A549 (cell line): ENCODE measurements around the gene WIZ.

Experiments
- BHLHE40 ChIP-seq: IDR thresholded peaks from 2 replicates; pipeline ENCODE4 v1.6.1; 2012; ENCODE audit warnings: low read depth, low read length, inconsistent platforms
- EHMT2 ChIP-seq: fragments of 200-600 bp; sonication (generic); IDR thresholded peaks from 2 replicates; pipeline ENCODE4 v1.6.1; 2016; ENCODE audit warnings: antibody characterized with exemption, low read depth, mild to moderate bottlenecking, moderate library complexity
- ESRRA ChIP-seq: fragments of 150-350 bp; IDR thresholded peaks from 2 replicates; pipeline ENCODE4 v1.6.1; 2014; ENCODE audit warnings: mild to moderate bottlenecking, low read length, borderline replicate concordance
- HDAC2 ChIP-seq: fragments of 200-600 bp; sonication (generic); IDR thresholded peaks from 2 replicates; pipeline ENCODE4 v1.6.1; 2016
- PHF8 ChIP-seq: fragments of 200-600 bp; sonication (generic); IDR thresholded peaks from 2 replicates; pipeline ENCODE4 v1.6.1; 2016; ENCODE audit warnings: low read depth, mild to moderate bottlenecking, antibody characterized with exemption, moderate library complexity, borderline replicate concordance
- POLR2A ChIP-seq: IDR thresholded peaks from 2 replicates; pipeline ENCODE4 v1.6.1; 2012; ENCODE audit warnings: mild to moderate bottlenecking, low read length
- RFX5 ChIP-seq: fragments of 450-650 bp; IDR thresholded peaks from 2 replicates; pipeline ENCODE4 v1.7.1; 2014; ENCODE audit warnings: antibody characterized with exemption, mild to moderate bottlenecking, moderate library complexity
- SMC3 ChIP-seq: fragments of >200 bp; sonication (Bioruptor Twin); formaldehyde crosslinking; IDR thresholded peaks from 3 replicates; pipeline ENCODE4 v1.6.1; 2018; ENCODE audit warnings: inconsistent platforms
- USF2 ChIP-seq: fragments of 450-650 bp; IDR thresholded peaks from 2 replicates; pipeline ENCODE4 v1.6.1; 2014; ENCODE audit warnings: antibody characterized with exemption
- TF ChIP-seq, protein P1 (sequence below): fragments of >200 bp; sonication (Bioruptor Twin); formaldehyde crosslinking; IDR thresholded peaks from 3 replicates; pipeline ENCODE4 v1.5.1; 2016

DNA sequence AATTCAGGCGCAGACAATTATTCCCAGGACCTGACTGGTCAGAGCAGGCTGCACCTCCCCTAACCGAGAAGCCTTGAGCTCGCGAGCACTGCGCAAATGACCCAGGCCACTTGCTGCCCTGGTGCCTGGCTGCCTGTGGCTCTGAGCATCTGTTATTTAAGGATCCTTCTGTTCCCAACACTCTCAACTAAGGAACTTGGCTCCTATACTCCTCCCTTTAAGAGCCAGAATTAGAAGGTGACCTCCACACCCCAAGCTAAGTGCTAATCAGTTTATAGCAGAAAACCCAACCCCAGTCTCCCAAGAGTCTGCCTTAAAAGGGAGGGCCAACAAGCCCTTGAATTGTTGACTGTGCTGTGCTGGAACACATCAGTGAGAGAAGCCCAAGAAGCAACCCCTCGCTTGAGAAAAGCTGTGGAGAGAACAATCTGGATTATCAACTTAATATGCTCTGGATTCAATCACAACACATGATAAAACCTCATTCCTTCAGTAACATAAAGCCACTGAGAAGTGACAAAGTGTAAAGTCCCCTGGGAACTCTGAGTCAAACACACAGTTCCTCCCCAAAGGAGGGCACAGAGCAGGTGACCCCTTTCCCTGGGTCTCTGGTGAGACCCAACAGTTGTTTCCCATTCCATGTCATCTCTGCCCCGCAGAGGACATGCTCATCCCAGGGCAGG lies 45.5 kb downstream of the WIZ start:
- TF ChIP-seq ESRRA (no peak), RFX5 (no peak), EHMT2 (no peak), POLR2A (no peak), BHLHE40 (no peak), USF2 (no peak), SMC3 (no peak), PHF8 (no peak), HDAC2 (no peak)
- TF ChIP-seq, protein P1, sequence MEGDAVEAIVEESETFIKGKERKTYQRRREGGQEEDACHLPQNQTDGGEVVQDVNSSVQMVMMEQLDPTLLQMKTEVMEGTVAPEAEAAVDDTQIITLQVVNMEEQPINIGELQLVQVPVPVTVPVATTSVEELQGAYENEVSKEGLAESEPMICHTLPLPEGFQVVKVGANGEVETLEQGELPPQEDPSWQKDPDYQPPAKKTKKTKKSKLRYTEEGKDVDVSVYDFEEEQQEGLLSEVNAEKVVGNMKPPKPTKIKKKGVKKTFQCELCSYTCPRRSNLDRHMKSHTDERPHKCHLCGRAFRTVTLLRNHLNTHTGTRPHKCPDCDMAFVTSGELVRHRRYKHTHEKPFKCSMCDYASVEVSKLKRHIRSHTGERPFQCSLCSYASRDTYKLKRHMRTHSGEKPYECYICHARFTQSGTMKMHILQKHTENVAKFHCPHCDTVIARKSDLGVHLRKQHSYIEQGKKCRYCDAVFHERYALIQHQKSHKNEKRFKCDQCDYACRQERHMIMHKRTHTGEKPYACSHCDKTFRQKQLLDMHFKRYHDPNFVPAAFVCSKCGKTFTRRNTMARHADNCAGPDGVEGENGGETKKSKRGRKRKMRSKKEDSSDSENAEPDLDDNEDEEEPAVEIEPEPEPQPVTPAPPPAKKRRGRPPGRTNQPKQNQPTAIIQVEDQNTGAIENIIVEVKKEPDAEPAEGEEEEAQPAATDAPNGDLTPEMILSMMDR, result no peak
